T-helper 22 cell (primary cell): Measurements from ENCODE around the gene TMX3.

Source experiments
- DNase-seq: peaks from one replicate; pipeline ENCODE4 v3.0.0-alpha.2; 2020; ENCODE audit warnings: low read depth

Gene TMX3

DNA sequence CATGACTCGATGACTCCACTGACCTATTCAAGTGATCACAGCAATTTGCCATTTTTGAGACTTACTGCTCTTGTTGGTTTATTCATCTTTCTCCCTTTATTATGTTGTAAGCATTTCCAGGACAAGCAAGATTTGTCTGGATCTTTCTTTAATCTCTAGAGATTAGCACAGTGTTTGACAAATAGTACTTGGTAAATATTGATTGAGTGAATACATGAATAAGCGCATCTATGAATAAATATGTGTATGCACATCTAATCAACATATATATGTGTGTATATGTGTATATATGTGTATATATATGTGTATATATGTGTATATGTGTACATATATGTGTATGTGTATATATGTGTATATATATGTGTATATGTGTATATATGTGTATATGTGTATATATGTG lies 7.3 kb downstream of the TMX3 start:
- DNase-seq = no peak

DNA sequence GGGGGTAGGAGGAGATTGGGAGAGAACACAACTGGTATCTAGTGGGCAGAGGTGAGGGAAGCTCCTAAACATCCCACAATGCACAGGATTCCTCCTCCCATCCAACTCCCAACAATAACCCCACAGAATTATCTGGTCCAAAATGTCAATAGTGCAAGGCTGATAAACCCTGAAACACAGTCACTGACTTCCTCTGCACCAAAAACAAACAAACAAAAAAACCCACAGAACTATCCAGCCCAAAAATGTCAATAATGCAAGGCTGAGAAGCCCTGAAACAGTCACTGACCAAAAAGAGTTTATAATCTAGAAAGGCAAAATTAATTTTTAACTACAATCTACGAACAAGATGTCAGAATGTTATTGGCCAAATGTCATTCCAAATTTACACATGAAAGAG lies 9.8 kb downstream of the TMX3 start:
- no peak for DNase-seq

DNA sequence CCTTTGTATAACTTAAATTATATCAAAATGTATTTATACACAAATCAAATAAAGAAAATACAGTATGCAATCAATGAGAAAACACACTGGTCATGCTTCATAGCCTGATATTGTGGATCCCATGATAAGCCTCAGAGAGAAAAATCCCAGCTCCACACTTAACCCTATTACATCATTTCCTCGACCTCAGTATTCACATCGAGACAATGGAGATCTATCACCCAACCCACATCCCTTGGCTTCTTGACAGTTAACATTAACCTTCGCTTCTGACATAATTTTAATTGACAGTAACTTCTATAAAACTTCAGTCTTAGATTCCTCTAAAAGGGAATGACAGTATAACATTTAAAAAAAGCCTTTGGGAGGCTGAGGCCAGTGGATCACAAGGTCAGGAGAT lies 11.6 kb downstream of the TMX3 start:
- DNase-seq = no peak

DNA sequence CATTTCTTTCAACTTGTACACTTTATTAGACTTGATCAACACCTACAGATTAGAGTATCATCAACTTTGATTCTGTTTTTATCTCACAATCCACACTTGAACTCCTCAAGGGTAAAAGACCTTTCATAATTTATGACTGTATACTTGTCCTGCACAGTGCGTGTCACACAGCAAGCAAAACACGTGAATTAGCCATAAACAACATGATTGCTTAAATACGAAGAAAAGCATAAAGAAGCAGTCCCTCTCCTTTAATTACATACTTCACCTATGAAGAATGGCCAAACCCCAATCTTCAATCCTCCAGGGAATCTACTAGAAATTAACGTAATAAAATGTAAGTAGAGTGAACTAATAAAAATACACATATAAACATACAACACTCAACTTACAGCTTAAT lies 13.6 kb downstream of the TMX3 start:
- DNase-seq = no peak

DNA sequence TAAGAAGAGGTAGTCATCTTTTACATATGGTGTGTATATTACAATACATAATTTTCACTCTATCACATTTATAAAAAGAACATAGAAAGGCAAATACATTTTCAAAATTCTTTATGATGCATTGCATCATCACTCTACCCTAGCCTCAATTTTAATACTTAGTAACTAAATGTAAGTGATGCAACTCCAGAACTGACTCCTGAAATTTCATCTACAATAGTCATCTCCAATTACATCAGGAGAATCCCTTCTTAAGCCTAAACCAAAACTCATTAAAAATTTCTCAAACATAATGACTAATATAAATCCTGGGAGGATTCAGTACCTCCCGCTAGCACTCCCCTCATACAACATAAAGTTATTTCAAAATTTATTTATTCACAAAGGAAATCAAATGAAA lies 15.9 kb downstream of the TMX3 start:
- no peak for DNase-seq

DNA sequence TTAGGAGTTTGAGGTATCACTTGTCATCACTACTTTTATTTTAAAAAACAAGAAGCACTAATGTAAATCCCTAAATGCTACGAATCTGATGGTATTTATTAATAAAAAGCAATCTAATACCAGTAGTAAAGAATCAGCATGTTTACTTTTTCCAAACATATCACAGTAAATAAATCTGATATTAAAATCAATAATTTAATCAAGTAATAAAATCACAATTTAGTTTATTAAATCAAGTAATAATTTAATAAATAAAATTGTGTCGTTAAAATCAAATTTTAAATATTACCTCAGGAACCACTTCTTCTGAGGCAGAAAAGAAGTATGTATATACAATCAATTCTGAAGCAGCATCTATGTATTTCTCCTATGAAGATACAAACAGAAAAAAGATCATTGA lies 18.0 kb downstream of the TMX3 start:
- DNase-seq = no peak

DNA sequence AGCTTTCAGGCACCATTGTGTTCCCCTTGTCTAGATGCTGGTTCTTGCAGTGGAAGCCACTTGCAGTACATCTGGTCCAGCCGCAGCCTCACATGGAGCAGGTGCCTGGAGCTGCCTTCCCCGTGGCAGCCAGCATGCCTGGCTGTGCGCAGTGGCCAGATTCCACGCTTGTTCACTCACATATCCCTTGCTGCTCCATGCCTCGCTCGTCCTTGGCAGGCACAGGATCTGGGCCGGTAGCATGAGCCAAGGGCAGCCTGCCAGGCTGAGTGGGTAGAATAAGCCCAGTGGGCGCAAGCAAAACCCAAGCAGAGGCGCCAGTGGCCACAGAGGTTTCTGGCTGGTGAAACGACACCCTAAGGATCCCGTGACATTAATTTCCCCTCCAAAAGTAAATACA lies 20.6 kb downstream of the TMX3 start:
- DNase-seq = no peak

DNA sequence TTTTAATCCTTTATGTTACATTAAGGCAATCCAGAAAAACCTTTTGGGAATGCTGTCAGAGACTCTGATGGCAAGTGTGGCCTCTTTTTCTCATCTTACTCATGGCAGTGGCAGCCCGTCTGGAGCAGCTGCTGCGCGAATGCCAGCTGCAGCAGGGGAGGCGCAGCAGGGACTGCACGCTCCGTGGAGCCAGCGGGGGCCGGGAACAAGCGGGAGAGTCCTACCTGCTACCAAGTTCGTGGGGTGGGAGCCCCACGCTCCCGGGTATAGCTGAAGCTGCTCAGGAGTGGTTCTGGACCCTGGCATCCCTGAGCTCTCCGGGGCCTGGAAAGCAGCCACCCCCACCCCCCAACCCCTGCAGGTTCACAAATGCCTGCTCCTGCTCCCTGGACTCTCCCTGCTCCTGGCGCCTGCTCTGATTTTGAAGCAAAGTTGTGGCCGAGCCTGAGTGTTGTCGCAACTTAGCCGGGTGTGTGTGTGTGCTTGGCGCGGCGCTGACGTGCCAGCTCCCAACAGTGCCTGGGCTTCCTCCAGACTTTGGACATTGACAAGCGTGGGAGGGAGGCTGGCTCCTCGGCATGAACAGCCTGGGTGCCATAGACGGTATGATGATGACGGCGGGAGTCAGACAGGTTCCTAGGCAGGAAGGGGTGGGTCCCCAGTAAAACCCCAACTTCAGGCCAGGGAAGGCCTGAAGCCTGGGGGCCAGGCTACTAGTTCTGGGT lies 21.7 kb downstream of the TMX3 start:
- no peak for DNase-seq

DNA sequence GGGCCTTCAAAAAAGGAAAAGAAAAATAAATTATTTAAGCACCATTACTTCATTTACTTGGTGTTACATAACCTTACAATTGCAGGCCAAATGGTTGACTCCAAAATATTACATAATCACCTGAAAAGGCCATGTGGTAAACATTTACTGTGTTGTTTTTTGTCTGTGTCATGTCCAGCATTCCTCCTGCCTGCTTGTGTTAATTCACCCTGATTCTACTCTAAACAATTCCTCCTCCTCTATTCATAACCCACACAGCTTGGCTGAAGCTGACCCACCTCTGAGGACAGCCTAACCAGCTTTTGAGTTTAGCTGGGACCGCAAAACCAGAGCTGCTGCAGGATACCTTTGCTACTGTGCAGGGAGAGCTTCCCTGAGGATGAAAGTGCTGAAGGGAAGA lies 35.4 kb downstream of the TMX3 start:
- no peak for DNase-seq

DNA sequence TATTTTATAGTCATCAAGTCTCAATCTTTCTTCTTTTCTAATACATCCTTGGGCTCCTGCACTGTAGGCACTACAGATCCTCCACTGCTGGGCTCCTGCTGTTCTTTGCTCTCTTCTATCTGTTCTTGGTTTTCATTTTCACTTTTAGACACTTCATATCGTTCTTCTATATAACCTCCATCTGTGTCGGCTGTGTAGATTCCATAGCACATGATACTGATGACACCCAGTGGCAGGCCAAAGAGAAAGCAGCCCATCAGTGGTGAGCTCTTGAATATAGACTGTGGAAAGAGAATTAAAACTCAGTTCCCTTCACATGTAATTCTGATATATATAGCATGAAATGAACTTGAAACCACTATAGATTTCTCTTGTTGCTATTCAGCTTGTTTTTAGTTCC lies 38.0 kb downstream of the TMX3 start:
- DNase-seq = no peak

DNA sequence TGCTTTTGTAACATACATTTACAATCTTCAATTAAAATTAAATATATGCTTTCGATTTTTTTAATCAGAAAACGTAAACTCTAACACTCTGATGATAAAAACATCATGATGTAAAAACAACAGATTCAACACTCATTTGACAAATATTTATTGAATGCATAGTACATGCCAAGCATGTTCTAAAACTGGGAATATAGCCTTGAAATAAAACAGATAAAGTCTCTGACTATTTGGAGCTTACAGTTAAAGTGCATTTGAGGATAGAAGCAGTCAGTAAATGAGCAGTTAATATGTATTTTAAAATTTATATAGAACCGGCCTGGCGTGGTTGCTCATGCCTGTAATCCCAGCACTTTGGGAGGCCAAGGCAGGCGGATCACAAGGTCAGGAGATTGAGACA lies 47.8 kb downstream of the TMX3 start:
- DNase-seq = no peak

DNA sequence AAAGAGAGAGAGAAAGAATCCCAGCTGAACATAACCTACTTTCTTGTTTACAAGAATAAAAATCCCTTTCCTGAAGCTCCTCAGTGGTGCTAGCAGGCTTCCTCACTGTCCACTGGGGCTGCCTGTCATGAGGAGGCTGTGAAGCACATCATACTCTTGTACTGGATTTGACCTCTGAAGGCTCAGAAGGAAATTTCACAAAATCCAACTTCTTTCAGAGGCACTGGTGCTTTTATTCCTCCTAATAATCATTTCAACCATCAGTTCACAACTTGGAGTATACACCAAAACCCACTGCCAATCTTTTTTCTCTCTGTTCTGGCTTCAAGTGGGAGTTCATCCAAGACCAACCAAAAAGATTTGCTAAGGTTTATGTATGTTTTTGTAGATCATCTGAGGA lies 48.5 kb downstream of the TMX3 start:
- DNase-seq = no peak

DNA sequence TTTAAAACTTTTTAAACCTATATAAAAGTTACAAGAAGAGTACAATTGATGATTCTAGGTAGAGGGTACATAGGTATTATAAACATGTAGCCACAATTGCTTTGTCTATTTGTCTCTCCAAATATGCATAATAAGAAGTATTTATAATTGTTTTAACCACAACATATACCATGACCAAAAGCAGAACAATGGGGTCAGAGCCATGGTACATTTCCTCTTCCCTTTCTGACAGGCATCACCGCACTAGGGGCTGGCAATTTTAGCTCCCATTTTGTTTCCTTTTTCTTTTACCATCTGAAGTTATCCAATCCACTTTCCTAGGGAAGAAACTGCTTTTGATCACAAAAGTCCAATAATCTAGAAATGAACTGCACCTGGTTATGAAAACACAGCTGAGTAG lies 49.3 kb downstream of the TMX3 start:
- no peak for DNase-seq

DNA sequence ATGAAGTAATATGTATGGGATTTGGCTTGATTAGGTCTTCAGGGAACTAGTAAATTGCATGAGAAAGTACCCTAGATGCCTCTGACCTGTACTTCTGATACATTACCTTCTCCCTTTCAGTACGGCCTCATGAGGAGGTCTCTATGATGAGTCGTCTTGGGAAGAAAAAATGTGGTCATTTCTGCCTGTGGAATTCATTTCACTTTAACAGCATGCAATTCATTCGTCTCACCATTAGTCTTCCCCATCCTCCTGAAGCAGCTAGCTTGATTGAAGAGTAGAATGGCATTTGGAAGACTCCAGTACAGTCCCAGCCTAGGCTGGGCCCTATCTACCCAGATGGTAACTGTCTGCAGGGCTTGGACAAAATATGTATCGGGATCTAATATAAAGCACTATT lies 52.2 kb downstream of the TMX3 start:
- no peak for DNase-seq

DNA sequence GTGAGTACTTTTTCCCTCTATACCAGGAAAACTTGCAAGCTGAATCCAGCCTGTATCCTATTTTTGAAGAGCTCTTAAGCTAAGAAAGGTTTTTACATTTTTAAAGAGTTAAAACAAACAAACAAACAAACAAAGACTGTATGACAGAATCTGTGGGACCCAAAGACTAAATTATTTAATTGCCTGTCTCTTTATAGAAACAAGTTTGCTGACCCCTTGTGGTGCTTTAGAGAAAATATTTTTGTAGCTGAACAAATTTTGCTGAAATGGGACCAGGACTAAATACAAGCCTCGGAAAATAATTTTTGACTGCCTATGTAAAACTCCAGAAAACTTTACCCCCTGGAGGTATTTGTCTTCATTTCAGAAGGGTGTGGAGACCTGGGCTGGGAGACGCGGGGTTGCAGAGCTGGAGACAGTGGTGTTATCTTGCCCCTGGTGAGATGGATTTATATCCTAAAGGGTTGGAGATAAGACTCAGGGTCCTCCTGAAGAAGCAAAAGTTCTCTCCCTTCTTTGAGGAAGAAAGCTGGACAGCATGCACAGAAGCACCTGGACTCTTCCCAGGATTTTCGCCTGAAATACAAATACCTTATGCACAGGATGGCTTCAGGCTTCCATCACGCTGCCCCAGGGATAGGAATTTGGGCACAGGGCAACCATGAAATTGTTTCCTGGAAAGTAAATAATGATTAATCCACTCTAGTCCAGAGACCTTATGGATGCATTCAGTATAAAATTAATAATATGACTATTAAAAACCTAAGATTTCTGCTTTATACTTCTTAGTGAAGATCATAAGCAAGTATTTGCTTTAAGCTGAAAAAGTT lies 54.3 kb downstream of the TMX3 start:
- DNase-seq = no peak

DNA sequence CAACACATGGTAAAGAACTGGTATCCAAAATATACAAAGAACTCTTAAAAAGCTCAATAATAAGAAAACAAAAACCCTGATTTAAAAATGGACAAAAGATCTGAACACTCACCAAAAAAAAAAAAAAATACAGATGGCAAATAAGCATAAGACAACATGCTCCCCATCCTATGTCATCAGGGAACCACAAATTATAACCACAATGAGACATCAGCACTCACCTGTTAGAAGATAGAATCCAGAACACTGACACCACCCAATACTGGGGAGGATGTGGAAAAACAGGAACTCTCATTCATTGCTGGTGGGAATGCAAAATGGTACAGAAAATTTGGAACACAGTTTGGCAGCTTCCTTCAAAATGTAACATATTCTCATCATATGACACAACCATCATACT lies 66.7 kb downstream of the TMX3 start:
- no peak for DNase-seq

DNA sequence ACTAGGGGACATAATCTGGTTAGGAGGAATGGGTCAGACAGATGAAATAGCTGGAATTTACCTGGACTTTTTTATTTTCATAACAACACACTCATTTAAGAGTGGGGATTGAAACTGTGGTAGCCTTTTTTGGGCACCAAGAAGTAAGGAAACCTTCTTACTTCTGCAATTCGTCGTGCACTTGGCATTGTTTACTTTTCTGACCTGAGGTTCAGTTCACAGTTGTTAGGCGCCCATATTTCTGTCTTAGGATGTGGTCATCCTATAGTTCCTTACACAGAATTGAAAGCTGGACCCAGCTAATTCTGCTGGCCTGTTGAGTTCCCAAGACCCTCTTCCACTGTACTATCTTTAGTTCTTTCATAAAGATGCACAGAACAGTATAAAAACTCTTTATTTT lies 72.9 kb downstream of the TMX3 start:
- no peak for DNase-seq

DNA sequence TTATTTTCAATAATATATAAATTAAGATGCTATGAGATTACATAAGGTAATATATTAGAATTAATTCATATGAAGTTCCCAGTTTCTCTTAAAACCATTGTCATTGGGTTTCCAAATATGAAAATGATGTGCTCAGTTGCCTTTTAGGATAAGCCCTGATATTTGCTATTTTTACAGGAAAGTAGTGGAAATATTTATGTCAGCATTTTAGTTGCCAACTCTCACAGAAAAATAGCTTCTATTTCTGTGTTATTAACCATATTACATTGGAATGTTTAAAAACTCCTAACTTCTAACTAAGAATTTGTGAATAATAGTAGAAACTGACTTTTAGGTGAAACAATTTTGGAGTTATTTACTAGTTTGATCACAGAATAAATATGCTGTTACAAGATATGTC lies 74.0 kb downstream of the TMX3 start:
- DNase-seq = no peak

DNA sequence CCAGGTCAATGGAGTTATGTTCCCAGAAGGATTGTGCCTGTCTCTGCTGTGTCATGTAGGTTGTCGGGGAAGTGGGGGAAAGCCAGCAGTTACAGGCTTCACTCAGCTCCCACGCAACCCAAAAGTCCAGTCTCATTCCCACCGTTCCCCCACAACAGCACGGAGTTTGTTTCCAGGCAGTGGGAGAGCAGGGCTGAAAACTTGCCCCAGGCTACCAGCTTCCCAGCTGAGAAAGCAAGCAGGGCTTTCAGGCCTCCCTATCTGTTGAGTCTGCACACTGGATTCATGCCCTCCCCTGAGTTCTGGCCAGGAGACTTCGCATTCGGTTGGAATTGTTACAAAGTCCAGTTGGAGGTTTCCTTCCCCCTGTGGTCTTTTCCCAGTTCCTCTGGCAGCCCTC lies 76.3 kb downstream of the TMX3 start:
- DNase-seq = no peak

DNA sequence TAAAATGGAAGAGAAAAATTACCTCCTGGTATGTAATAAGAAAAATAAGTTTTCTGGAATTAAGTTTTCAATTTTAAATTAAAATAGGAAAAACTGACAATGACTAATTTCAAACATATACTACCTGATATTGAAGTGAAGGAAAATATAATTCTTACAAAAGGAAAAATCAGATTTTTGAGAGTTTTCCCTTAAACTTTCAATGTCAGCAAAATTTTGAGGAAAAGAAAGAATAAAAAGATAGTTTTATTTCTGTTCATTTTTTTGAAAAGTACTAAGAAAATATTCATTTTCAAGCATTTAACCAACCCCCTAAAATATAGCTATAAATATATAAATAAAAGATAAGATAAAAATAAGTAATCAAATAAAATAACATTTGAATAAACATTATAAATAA lies 87.1 kb downstream of the TMX3 start:
- DNase-seq = no peak
